Measurements from ENCODE around the gene ZNF586.
"Not testable (repeated sequence)": the region's sequence is repeated elsewhere in the genome, so short reads cannot be mapped to it uniquely, and the experiment has no call there.

Gene ZNF586

GRCh38 chr19:57769345-57770131, at the start of gene ZNF586:
Gene ZNF586 (plus strand): TSS chr19:57769676. CDS start chr19:57769843, 167 bp downstream.
- peak; percentile 91 to 96 for DNase-seq

GRCh38 chr19:57719901-57720519, 49.5 kb upstream of the ZNF586 start:
- DNase-seq, result peak; percentile 94 to 98

GRCh38 chr19:57720878-57721277, 48.6 kb upstream of the ZNF586 start:
- DNase-seq, result no peak

GRCh38 chr19:57738320-57738719, 31.2 kb upstream of the ZNF586 start:
- DNase-seq, result peak; percentile 20 to 27

GRCh38 chr19:57738770-57739169, 30.7 kb upstream of the ZNF586 start:
- DNase-seq, result not testable (repeated sequence)

GRCh38 chr19:57746580-57747471, 22.6 kb upstream of the ZNF586 start, which contains the start of gene ZNF776:
Gene ZNF776 (plus strand): TSS chr19:57746815. CDS start chr19:57747059, 244 bp downstream.
- peak; percentile 92 to 96 for DNase-seq

GRCh38 chr19:57747472-57747807, 22.0 kb upstream of the ZNF586 start:
- DNase-seq, result no peak

- no peak for DNase-seq
Measured at GRCh38 chr19:57748029-57748428, 21.4 kb upstream of the ZNF586 start.

- no peak for DNase-seq
Measured at GRCh38 chr19:57754091-57754673, 15.3 kb upstream of the ZNF586 start.

GRCh38 chr19:57755031-57755430, 14.4 kb upstream of the ZNF586 start:
- DNase-seq, result no peak

- DNase-seq, result no peak
Measured at GRCh38 chr19:57757941-57758340, 11.5 kb upstream of the ZNF586 start.

GRCh38 chr19:57759096-57759495, 10.4 kb upstream of the ZNF586 start:
- no peak for DNase-seq

GRCh38 chr19:57771417-57771816, 1.9 kb downstream of the ZNF586 start:
- no peak for DNase-seq

- DNase-seq, result no peak
Measured at GRCh38 chr19:57773488-57773887, 4.0 kb downstream of the ZNF586 start.

GRCh38 chr19:57776764-57777296, 7.4 kb downstream of the ZNF586 start:
- no peak for DNase-seq

GRCh38 chr19:57778336-57778735, 8.9 kb downstream of the ZNF586 start:
- DNase-seq, result no peak

GRCh38 chr19:57779220-57779845, 9.9 kb downstream of the ZNF586 start:
- no peak for DNase-seq

- no peak for DNase-seq
Measured at GRCh38 chr19:57786286-57786685, 16.8 kb downstream of the ZNF586 start.

GRCh38 chr19:57786906-57787305, 17.4 kb downstream of the ZNF586 start:
- DNase-seq, result no peak

GRCh38 chr19:57788114-57788692, 18.7 kb downstream of the ZNF586 start:
- no peak for DNase-seq

- DNase-seq, result no peak
Measured at GRCh38 chr19:57789288-57789687, 19.8 kb downstream of the ZNF586 start.

GRCh38 chr19:57796580-57796979, 27.1 kb downstream of the ZNF586 start:
- not testable (repeated sequence) for DNase-seq
